H9 (cell line): ENCODE data around the gene CCDC69. TPM values are rescaled to one million over a fixed set of nuclear protein-coding genes. Genes with fewer than 3 reads are reported as not detected.

Experiments
- DNase-seq: peaks from one replicate; pipeline ENCODE4 v3.0.0-alpha.2; 2017
- H2AFZ ChIP-seq: one replicate; pipeline ENCODE4 v1.6.1; 2013; ENCODE audit warnings: mild to moderate bottlenecking, low read length, control low read depth, moderate library complexity
- H2AK5ac ChIP-seq: 2 replicates; pipeline ENCODE4 v1.6.1; 2013; ENCODE audit warnings: low read length, control low read depth, mixed read lengths; ENCODE audit not compliant: insufficient read length
- H2BK120ac ChIP-seq: one replicate; pipeline ENCODE4 v1.6.1; 2013; ENCODE audit warnings: low read depth, mild to moderate bottlenecking, low read length, control low read depth, inconsistent platforms; ENCODE audit not compliant: poor library complexity, severe bottlenecking
- H2BK12ac ChIP-seq: 2 replicates; pipeline ENCODE4 v1.6.1; 2013; ENCODE audit warnings: low read length, control low read depth, mixed read lengths, low read depth; ENCODE audit not compliant: insufficient read length
- H2BK15ac ChIP-seq: 2 replicates; pipeline ENCODE4 v1.6.1; 2013; ENCODE audit warnings: low read depth, low read length, control low read depth
- H2BK20ac ChIP-seq: one replicate; pipeline ENCODE4 v1.6.1; 2013; ENCODE audit warnings: low read depth, mild to moderate bottlenecking, low read length, control low read depth, inconsistent platforms; ENCODE audit not compliant: poor library complexity, severe bottlenecking
- H2BK5ac ChIP-seq: 2 replicates; pipeline ENCODE4 v1.6.1; 2013; ENCODE audit warnings: low read length, control low read depth, mixed read lengths; ENCODE audit not compliant: insufficient read length
- H3K14ac ChIP-seq: 2 replicates; pipeline ENCODE4 v1.6.1; 2013; ENCODE audit warnings: low read length, control low read depth; ENCODE audit not compliant: insufficient read depth
- H3K18ac ChIP-seq: 2 replicates; pipeline ENCODE4 v1.6.1; 2013; ENCODE audit warnings: low read depth, mild to moderate bottlenecking, mixed read lengths, low read length, control low read depth; ENCODE audit not compliant: insufficient read length
- H3K23ac ChIP-seq: 2 replicates; pipeline ENCODE4 v1.6.1; 2013; ENCODE audit warnings: low read length, control low read depth, mixed read lengths, low read depth; ENCODE audit not compliant: insufficient read length
- H3K23me2 ChIP-seq: 2 replicates; pipeline ENCODE4 v1.6.1; 2013; ENCODE audit warnings: low read depth, mild to moderate bottlenecking, mixed read lengths, low read length, control low read depth; ENCODE audit not compliant: insufficient read length, poor library complexity, severe bottlenecking
- H3K27ac ChIP-seq: 2 replicates; pipeline ENCODE4 v1.5.1; 2013; ENCODE audit warnings: low read length, control low read depth, mixed read lengths, low read depth; ENCODE audit not compliant: insufficient read length
- H3K27me3 ChIP-seq: 2 replicates; pipeline ENCODE4 v1.6.1; 2013; ENCODE audit warnings: low read length, control low read depth, inconsistent platforms; ENCODE audit not compliant: insufficient read depth
- H3K4ac ChIP-seq: 2 replicates; pipeline ENCODE4 v1.6.1; 2013; ENCODE audit warnings: low read depth, mild to moderate bottlenecking, control low read depth, inconsistent platforms, low read length, moderate library complexity
- H3K4me1 ChIP-seq: 2 replicates; pipeline ENCODE4 v1.6.1; 2013; ENCODE audit warnings: low read length, control low read depth, inconsistent platforms; ENCODE audit not compliant: insufficient read depth
- H3K4me2 ChIP-seq: 2 replicates; pipeline ENCODE4 v1.6.1; 2013; ENCODE audit warnings: low read length, control low read depth, mixed read lengths; ENCODE audit not compliant: insufficient read length, insufficient read depth
- H3K56ac ChIP-seq: 2 replicates; pipeline ENCODE4 v1.6.1; 2013; ENCODE audit warnings: low read depth, mild to moderate bottlenecking, mixed read lengths, low read length, control low read depth; ENCODE audit not compliant: insufficient read length
- H3K79me1 ChIP-seq: 2 replicates; pipeline ENCODE4 v1.6.1; 2013; ENCODE audit warnings: low read depth, mild to moderate bottlenecking, moderate library complexity, low read length, control low read depth, inconsistent platforms; ENCODE audit not compliant: insufficient read depth, poor library complexity, severe bottlenecking
- H3K79me2 ChIP-seq: 2 replicates; pipeline ENCODE4 v1.6.1; 2013; ENCODE audit warnings: low read length, control low read depth, inconsistent platforms; ENCODE audit not compliant: insufficient read depth
- H3K9ac ChIP-seq: 2 replicates; pipeline ENCODE4 v1.6.1; 2013; ENCODE audit warnings: low read length, control low read depth, mixed read lengths; ENCODE audit not compliant: insufficient read length; ENCODE audit errors: extremely low read depth
- H3K9me3 ChIP-seq: one replicate; pipeline ENCODE4 v1.6.1; 2013; ENCODE audit warnings: low read depth, low read length, inconsistent platforms; ENCODE audit not compliant: control insufficient read depth
- H3T11ph ChIP-seq: one replicate; pipeline ENCODE4 v1.6.1; 2013; ENCODE audit warnings: mild to moderate bottlenecking, low read length, control low read depth, inconsistent platforms
- H4K20me1 ChIP-seq: one replicate; pipeline ENCODE4 v1.6.1; 2013; ENCODE audit not compliant: control insufficient read depth, insufficient read length, insufficient read depth
- H4K5ac ChIP-seq: 2 replicates; pipeline ENCODE4 v1.6.1; 2013; ENCODE audit warnings: low read depth, mild to moderate bottlenecking, mixed read lengths, low read length, control low read depth; ENCODE audit not compliant: insufficient read length
- H4K8ac ChIP-seq: replicated peaks from 2 replicates; pipeline ENCODE4 v1.6.1; 2013; ENCODE audit warnings: low read length, control low read depth, mixed read lengths, low read depth; ENCODE audit not compliant: insufficient read length
- H4K91ac ChIP-seq: 2 replicates; pipeline ENCODE4 v1.6.1; 2013; ENCODE audit warnings: low read depth, mild to moderate bottlenecking, moderate library complexity, mixed read lengths, low read length, control low read depth; ENCODE audit not compliant: insufficient read length
- H3K27ac Mint-ChIP-seq, 3 experiments: 2 replicates in 2 of 3; 3 replicates in 1 of 3; pipeline ENCODE4 v1.8.0; 2020 to 2021; ENCODE audit warnings: mixed read lengths in 3 of 3, mild to moderate bottlenecking in 1 of 3, moderate library complexity in 1 of 3
- H3K27me3 Mint-ChIP-seq: 2 replicates; pipeline ENCODE4 v1.8.0; 2021; ENCODE audit warnings: low read depth, mild to moderate bottlenecking, moderate library complexity, mixed read lengths
- H3K36me3 Mint-ChIP-seq, 3 experiments: 2 replicates in 2 of 3; 3 replicates in 1 of 3; pipeline ENCODE4 v1.8.0; 2020 to 2021; ENCODE audit warnings: low read depth in 3 of 3, mixed read lengths in 3 of 3; ENCODE audit not compliant: insufficient read depth in 1 of 3
- H3K4me1 Mint-ChIP-seq, 2 experiments: 2 replicates each; pipeline ENCODE4 v1.8.0; 2020; ENCODE audit warnings: mixed read lengths in 2 of 2
- H3K4me3 Mint-ChIP-seq, 2 experiments: 2 replicates in 1 of 2; 3 replicates in 1 of 2; pipeline ENCODE4 v1.8.0; 2020 to 2021; ENCODE audit warnings: mild to moderate bottlenecking in 2 of 2, mixed read lengths in 2 of 2, moderate library complexity in 1 of 2
- H3K9me3 Mint-ChIP-seq, 2 experiments: 2 replicates in 1 of 2; 3 replicates in 1 of 2; pipeline ENCODE4 v1.8.0; 2020; ENCODE audit warnings: mild to moderate bottlenecking in 2 of 2, mixed read lengths in 2 of 2, moderate library complexity in 1 of 2
- WGBS: extraction: QIAGEN DNeasy Blood & Tissue Kit; methylation state at CpG from one replicate; pipeline ENCODE4 v1.1.7; 2013; ENCODE audit warnings: missing lambda C conversion rate, low lambda C conversion rate, mixed read lengths; ENCODE audit not compliant: insufficient read length; ENCODE audit errors: extremely low coverage; 5-methylcytosine and 5-hydroxymethylcytosine counted together
- total RNA-seq: library from RNA; stranded (reverse); gene quantifications from 2 replicates; pipeline ENCODE4 v1.2.1, GENCODE V29; 2021
- TF ChIP-seq, protein P1 (sequence below): fragments of 200-600 bp; sonication (generic); conservative IDR thresholded peaks from 3 replicates; pipeline ENCODE4 v1.8.0; 2021; ENCODE audit warnings: antibody characterized with exemption, mild to moderate bottlenecking

CCDC69 gene
- total RNA-seq, 1 experiment from 2014 or later, result 5.3 TPM

DNA sequence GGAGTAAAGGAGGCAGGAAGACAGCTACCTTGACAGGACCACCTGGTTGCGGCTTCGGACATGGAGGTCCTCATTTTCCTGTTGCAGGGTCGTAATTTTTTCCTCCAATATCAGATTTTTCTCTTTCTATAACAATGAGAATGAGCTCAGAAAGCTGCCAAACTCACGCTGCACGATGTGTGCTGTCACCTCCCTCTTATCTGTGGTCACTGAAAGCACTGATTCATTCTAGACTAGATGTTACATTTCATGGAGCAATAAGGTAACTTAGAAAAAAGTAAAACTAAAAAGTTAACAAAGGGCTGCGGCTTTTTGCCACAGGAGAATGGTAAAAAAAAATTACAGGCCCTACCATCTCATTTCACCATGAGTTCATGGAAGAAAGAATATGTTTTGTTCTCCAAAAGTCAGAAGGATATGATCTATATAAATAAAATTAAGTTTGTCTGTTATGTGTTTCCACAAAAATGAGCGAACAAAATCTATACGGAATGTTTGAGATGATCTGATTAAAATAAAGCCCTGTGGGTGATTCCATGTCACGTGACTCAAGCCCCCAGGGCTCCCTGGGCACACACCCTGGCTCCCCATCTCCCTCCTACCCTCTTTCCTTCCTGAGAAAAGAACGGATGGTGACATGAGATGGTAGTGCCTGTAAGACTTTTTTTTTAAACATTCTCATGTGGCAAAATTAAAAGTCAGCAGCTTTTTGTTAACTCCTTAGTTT, 39.4 kb downstream of the CCDC69 start:
- Histone ChIP-seq H3K4me1 (peaks cover 3% of the 10 kb centered on the region; the same call in 1 of the 2 replicates), H3K9me3 (no peaks in the 10 kb centered on the region), H3K27me3 (no peaks in the 10 kb centered on the region), H2AK5ac (no peak overlapping the region), H3K56ac (no peak overlapping the region), H4K5ac (no peak overlapping the region), H2BK20ac (no peak overlapping the region), H3K27ac (no peak overlapping the region), H3K79me1 (no peaks in the 10 kb centered on the region), H3K79me2 (no peaks in the 10 kb centered on the region), H2AFZ (no peak overlapping the region), H3T11ph (no peak overlapping the region), H2BK120ac (no peak overlapping the region), H3K4me2 (no peak overlapping the region), H3K4ac (no peak overlapping the region), H2BK5ac (no peak overlapping the region), H3K23me2 (no peaks in the 10 kb centered on the region), H3K14ac (no peak overlapping the region), H2BK12ac (no peak overlapping the region), H4K20me1 (no peaks in the 10 kb centered on the region), H3K23ac (no peak overlapping the region), H3K9ac (no peak overlapping the region), H4K91ac (no peak overlapping the region), H3K18ac (no peak overlapping the region), H2BK15ac (no peak overlapping the region), H4K8ac (no peak overlapping the region)
- no peak for DNase-seq
- H3K9me3 Mint-ChIP-seq, result no peaks in the 10 kb centered on the region
- H3K36me3 Mint-ChIP-seq, result no peaks in the 10 kb centered on the region
- H3K27me3 Mint-ChIP-seq, result peaks cover 2% of the 10 kb centered on the region; the same call in 1 of the 2 replicates
- no CpG with 5 or more reads among the region's 10 CpGs for WGBS
- no peak overlapping the region for H3K27ac Mint-ChIP-seq
- peaks cover 11 to 17% of the 10 kb centered on the region in 2 experiments for H3K4me1 Mint-ChIP-seq
- no peak overlapping the region for H3K4me3 Mint-ChIP-seq
- TF ChIP-seq, protein P1, sequence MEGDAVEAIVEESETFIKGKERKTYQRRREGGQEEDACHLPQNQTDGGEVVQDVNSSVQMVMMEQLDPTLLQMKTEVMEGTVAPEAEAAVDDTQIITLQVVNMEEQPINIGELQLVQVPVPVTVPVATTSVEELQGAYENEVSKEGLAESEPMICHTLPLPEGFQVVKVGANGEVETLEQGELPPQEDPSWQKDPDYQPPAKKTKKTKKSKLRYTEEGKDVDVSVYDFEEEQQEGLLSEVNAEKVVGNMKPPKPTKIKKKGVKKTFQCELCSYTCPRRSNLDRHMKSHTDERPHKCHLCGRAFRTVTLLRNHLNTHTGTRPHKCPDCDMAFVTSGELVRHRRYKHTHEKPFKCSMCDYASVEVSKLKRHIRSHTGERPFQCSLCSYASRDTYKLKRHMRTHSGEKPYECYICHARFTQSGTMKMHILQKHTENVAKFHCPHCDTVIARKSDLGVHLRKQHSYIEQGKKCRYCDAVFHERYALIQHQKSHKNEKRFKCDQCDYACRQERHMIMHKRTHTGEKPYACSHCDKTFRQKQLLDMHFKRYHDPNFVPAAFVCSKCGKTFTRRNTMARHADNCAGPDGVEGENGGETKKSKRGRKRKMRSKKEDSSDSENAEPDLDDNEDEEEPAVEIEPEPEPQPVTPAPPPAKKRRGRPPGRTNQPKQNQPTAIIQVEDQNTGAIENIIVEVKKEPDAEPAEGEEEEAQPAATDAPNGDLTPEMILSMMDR, result no peak
